HCT116 (cell line): ENCODE results near the gene ISX.

ENCODE experiments used
- CEBPB ChIP-seq: IDR thresholded peaks from 2 replicates; pipeline ENCODE4 v1.6.1; 2012; ENCODE audit warnings: low read depth
- POLR2A ChIP-seq: IDR thresholded peaks from 2 replicates; pipeline ENCODE4 v1.7.0; 2011; ENCODE audit warnings: borderline replicate concordance; ENCODE audit not compliant: insufficient read depth, insufficient read length; ENCODE audit errors: extremely low read depth
- POLR2AphosphoS5 ChIP-seq: IDR thresholded peaks from 2 replicates; pipeline ENCODE4 v1.6.1; 2011; ENCODE audit warnings: mild to moderate bottlenecking, low read depth, low read length, moderate library complexity
- RAD21 ChIP-seq: IDR thresholded peaks from 2 replicates; pipeline ENCODE4 v1.6.1; 2012; ENCODE audit warnings: low read depth, mild to moderate bottlenecking
- REST ChIP-seq: IDR thresholded peaks from 2 replicates; pipeline ENCODE4 v1.6.1; 2012; ENCODE audit warnings: low read depth
- SIN3A ChIP-seq: IDR thresholded peaks from 2 replicates; pipeline ENCODE4 v1.6.1; 2012; ENCODE audit warnings: low read depth
- SRF ChIP-seq: IDR thresholded peaks from 2 replicates; pipeline ENCODE4 v1.6.1; 2012; ENCODE audit warnings: low read depth
- TF ChIP-seq, protein P1 (sequence below), 3 experiments: fragments of 200-600 bp in 1 of 3; sonication (generic) in 1 of 3; IDR thresholded peaks in 2 of 3; conservative IDR thresholded peaks in 1 of 3; 2 replicates each; pipeline ENCODE4 v1.5.1; 2012 to 2017; ENCODE audit warnings: low read depth in 2 of 3, low read length in 2 of 3, antibody characterized with exemption in 1 of 3, borderline replicate concordance in 1 of 3, control low read depth in 1 of 3, mild to moderate bottlenecking in 1 of 3, mixed read lengths in 1 of 3, mixed run types in 1 of 3, moderate library complexity in 1 of 3; ENCODE audit not compliant: insufficient read depth in 1 of 3

- TF ChIP-seq, protein P1, sequence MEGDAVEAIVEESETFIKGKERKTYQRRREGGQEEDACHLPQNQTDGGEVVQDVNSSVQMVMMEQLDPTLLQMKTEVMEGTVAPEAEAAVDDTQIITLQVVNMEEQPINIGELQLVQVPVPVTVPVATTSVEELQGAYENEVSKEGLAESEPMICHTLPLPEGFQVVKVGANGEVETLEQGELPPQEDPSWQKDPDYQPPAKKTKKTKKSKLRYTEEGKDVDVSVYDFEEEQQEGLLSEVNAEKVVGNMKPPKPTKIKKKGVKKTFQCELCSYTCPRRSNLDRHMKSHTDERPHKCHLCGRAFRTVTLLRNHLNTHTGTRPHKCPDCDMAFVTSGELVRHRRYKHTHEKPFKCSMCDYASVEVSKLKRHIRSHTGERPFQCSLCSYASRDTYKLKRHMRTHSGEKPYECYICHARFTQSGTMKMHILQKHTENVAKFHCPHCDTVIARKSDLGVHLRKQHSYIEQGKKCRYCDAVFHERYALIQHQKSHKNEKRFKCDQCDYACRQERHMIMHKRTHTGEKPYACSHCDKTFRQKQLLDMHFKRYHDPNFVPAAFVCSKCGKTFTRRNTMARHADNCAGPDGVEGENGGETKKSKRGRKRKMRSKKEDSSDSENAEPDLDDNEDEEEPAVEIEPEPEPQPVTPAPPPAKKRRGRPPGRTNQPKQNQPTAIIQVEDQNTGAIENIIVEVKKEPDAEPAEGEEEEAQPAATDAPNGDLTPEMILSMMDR (IDR thresholded peaks at IDR 0.05 in 2 of 3, conservative IDR thresholded peaks at IDR 0.05 in 1 of 3; ENCODE audit: borderline replicate concordance in 1 of 3, insufficient read depth in 1 of 3, low read depth in 2 of 3, low read length in 2 of 3): no peak
- TF ChIP-seq REST (no peak), POLR2AphosphoS5 (no peak), RAD21 (no peak), SIN3A (no peak), POLR2A (no peak), CEBPB (no peak), SRF (no peak)
Measured at GRCh38 chr22:35034963-35035362, 31.0 kb upstream of the ISX start.
